K562 (cell line): ENCODE measurements around the gene AFF3.

Source experiments
- CBFA2T3 ChIP-seq: fragments of 450-650 bp; IDR thresholded peaks from 2 replicates; pipeline ENCODE4 v1.6.1; 2017
- CBX1 ChIP-seq: sonication (generic); IDR thresholded peaks from 2 replicates; pipeline ENCODE4 v1.6.1; 2016; ENCODE audit warnings: antibody characterized with exemption, low read depth, mild to moderate bottlenecking
- EZH2 ChIP-seq: IDR thresholded peaks from 2 replicates; pipeline ENCODE4 v1.6.1; 2012; ENCODE audit warnings: low read depth, mild to moderate bottlenecking, inconsistent platforms, low read length, borderline replicate concordance
- FOXA1 ChIP-seq: fragments of 450-650 bp; IDR thresholded peaks from 2 replicates; pipeline ENCODE4 v1.6.1; 2016; ENCODE audit warnings: mild to moderate bottlenecking, borderline replicate concordance
- KLF6 ChIP-seq: fragments of 250-450 bp; sonication (Bioruptor Pico); IDR thresholded peaks from 2 replicates; pipeline ENCODE4 v1.4.0; 2020; ENCODE audit warnings: mild to moderate bottlenecking, moderate library complexity, borderline replicate concordance
- NELFE ChIP-seq: IDR thresholded peaks from 2 replicates; pipeline ENCODE4 v1.6.1; 2011; ENCODE audit warnings: mild to moderate bottlenecking; ENCODE audit not compliant: insufficient read depth, insufficient read length
- SIX5 ChIP-seq, 2 experiments: IDR thresholded peaks; 2 replicates each; pipeline ENCODE4 v1.6.1; 2011; ENCODE audit warnings: low read length in 2 of 2, borderline replicate concordance in 1 of 2, low read depth in 1 of 2, mild to moderate bottlenecking in 1 of 2, moderate library complexity in 1 of 2; ENCODE audit not compliant: insufficient read depth in 1 of 2
- TF ChIP-seq, protein P1 (sequence below): sonication (generic); formaldehyde crosslinking; IDR thresholded peaks from 2 replicates; pipeline ENCODE4 v1.5.0; 2020; ENCODE audit warnings: missing genetic modification reagents
- TF ChIP-seq, protein P2 (sequence below): sonication (generic); formaldehyde crosslinking; IDR thresholded peaks from 2 replicates; pipeline ENCODE4 v1.8.1; 2023; ENCODE audit warnings: mild to moderate bottlenecking, missing genetic modification reagents

DNA sequence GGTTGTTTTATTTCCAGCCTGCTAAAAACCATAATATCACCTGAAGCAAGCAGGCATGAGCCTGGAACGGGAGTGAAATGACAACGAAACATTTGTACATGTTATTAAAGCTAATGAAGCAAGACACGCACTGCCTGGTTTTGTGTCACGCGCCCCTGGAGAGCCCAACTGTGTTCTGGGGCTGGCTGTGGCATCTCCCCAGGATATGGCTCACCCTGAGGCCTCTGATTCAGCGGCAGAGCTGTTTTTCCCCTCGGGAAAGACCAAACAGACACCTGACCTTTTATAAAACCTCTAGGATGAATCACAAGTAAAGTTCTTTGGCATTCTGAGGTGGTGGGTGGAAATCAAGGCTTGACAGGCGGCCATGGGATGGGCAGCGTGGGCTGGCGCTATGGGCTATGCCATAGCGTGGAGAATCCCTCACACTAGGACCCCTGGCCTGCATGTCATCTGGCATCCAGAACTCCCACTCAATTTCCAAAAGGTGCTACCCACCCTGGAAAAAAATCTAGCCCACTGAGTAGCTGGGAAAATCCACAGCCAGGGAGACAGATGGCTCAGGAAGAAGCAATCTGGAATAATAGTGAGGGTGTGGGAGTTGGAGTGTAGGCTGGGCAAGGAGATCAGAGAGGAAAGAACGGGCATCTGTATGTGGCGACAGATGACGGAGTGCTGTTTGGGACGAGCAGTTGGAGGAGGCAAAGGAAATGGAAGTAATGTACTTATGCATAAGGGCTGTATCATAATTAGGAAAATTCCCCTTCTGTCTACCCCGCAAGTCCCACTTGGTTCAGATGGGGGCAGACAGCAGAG lies 262.0 kb downstream of the AFF3 start:
- TF ChIP-seq SIX5 (IDR thresholded peaks at IDR 0.05; ENCODE audit: borderline replicate concordance in 1 of 2, insufficient read depth in 1 of 2, low read depth in 1 of 2, low read length in 2 of 2) = no peak
- TF ChIP-seq NELFE = no peak
- TF ChIP-seq, protein P1, sequence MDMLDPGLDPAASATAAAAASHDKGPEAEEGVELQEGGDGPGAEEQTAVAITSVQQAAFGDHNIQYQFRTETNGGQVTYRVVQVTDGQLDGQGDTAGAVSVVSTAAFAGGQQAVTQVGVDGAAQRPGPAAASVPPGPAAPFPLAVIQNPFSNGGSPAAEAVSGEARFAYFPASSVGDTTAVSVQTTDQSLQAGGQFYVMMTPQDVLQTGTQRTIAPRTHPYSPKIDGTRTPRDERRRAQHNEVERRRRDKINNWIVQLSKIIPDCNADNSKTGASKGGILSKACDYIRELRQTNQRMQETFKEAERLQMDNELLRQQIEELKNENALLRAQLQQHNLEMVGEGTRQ (CRISPR knock-in tag) = no peak
- no peak for TF ChIP-seq KLF6 (CRISPR knock-in tag)
- TF ChIP-seq, protein P2, sequence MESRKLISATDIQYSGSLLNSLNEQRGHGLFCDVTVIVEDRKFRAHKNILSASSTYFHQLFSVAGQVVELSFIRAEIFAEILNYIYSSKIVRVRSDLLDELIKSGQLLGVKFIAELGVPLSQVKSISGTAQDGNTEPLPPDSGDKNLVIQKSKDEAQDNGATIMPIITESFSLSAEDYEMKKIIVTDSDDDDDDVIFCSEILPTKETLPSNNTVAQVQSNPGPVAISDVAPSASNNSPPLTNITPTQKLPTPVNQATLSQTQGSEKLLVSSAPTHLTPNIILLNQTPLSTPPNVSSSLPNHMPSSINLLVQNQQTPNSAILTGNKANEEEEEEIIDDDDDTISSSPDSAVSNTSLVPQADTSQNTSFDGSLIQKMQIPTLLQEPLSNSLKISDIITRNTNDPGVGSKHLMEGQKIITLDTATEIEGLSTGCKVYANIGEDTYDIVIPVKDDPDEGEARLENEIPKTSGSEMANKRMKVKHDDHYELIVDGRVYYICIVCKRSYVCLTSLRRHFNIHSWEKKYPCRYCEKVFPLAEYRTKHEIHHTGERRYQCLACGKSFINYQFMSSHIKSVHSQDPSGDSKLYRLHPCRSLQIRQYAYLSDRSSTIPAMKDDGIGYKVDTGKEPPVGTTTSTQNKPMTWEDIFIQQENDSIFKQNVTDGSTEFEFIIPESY (CRISPR knock-in tag) = no peak
- TF ChIP-seq FOXA1 = no peak
- no peak for TF ChIP-seq CBX1
- TF ChIP-seq EZH2 = no peak
- TF ChIP-seq CBFA2T3 = no peak
